Measurements from ENCODE around the gene ASIC2.

DNA sequence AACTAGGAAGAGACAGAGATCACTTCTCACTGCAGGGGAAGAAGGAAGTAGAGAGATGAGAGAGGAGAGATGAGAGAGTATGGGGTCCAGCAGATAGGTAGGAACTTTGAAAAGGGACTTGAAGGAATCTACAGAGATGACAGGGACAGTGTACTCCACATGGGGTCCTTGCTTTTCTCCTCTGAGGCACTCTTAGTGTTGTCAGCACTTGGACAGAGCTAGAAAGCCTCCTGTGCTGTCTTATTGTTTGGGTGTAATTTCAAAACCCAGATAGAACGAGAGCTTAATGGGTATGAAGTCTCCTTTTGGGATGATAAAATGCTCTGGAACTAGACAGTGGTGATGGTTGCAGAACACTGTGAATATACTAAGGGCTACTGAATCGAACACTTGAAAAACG lies 65.2 kb downstream of the ASIC2 start:
- TF ChIP-seq, protein P1, sequence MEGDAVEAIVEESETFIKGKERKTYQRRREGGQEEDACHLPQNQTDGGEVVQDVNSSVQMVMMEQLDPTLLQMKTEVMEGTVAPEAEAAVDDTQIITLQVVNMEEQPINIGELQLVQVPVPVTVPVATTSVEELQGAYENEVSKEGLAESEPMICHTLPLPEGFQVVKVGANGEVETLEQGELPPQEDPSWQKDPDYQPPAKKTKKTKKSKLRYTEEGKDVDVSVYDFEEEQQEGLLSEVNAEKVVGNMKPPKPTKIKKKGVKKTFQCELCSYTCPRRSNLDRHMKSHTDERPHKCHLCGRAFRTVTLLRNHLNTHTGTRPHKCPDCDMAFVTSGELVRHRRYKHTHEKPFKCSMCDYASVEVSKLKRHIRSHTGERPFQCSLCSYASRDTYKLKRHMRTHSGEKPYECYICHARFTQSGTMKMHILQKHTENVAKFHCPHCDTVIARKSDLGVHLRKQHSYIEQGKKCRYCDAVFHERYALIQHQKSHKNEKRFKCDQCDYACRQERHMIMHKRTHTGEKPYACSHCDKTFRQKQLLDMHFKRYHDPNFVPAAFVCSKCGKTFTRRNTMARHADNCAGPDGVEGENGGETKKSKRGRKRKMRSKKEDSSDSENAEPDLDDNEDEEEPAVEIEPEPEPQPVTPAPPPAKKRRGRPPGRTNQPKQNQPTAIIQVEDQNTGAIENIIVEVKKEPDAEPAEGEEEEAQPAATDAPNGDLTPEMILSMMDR (IDR thresholded peaks at IDR 0.05) = no peak
- TF ChIP-seq EZH2 (IDR thresholded peaks at IDR 0.05; ENCODE audit: borderline replicate concordance, insufficient read depth, low read depth, low read length, poor library complexity, severe bottlenecking) = no peak
